PC-9 (cell line): ENCODE measurements around the gene TBC1D22A. TPM values are rescaled to one million over a fixed set of nuclear protein-coding genes. Genes with fewer than 3 reads are reported as not detected.
A peak's percentile ranks its signal among the peaks of the same experiment; 100 is the strongest.

Experiments
- BruUV-seq: library from RNA; stranded (reverse); fragments of 400-500 nt; replicated peaks from 2 replicates; lab custom pipeline; 2021; lab: Mats Ljungman, UMichigan
- CTCF ChIA-PET: fragments of 300-600 bp; sonication (Branson Sonifier 250); formaldehyde crosslinking; loops from one replicate; lab custom pipeline; 2022; ENCODE audit warnings: antibody characterized with exemption; lab: Charles Lee
- POLR2A ChIA-PET: fragments of 300-600 bp; sonication (Branson Sonifier 250); formaldehyde crosslinking; loops from one replicate; lab custom pipeline; 2022; ENCODE audit warnings: antibody characterized with exemption; ENCODE audit not compliant: unreplicated experiment; lab: Charles Lee
- DNase-seq, 2 experiments: peaks; one replicate each; pipeline versions ENCODE4 v3.0.0 to v3.0.0-alpha.2; 2015 to 2022; ENCODE audit warnings: mixed read lengths in 1 of 2
- H2AFZ ChIP-seq: fragments of 200-600 bp; sonication (generic); 2 replicates; pipeline ENCODE4 v1.8.1; 2017; ENCODE audit warnings: antibody characterized with exemption
- H3F3A ChIP-seq: fragments of 200-600 bp; sonication (generic); 2 replicates; pipeline ENCODE4 v1.8.1; 2017; ENCODE audit warnings: antibody characterized with exemption, mild to moderate bottlenecking, low read depth; ENCODE audit not compliant: insufficient read depth
- H3K27ac ChIP-seq: fragments of 200-600 bp; sonication (generic); 2 replicates; pipeline ENCODE4 v1.6.1; 2016; ENCODE audit warnings: mixed run types
- H3K27me3 ChIP-seq: fragments of 200-600 bp; sonication (generic); 2 replicates; pipeline ENCODE4 v1.6.1; 2016; ENCODE audit warnings: low read depth, mixed run types; ENCODE audit not compliant: insufficient read depth
- H3K36me3 ChIP-seq: fragments of 200-600 bp; sonication (generic); 2 replicates; pipeline ENCODE4 v1.6.1; 2016; ENCODE audit warnings: low read depth, mixed run types
- H3K4me1 ChIP-seq: fragments of 200-600 bp; sonication (generic); replicated peaks from 2 replicates; pipeline ENCODE4 v1.6.1; 2016; ENCODE audit warnings: mixed run types; ENCODE audit not compliant: insufficient read depth
- H3K4me2 ChIP-seq: fragments of 200-600 bp; sonication (generic); 2 replicates; pipeline ENCODE4 v1.6.1; 2017; ENCODE audit warnings: mixed run types
- H3K4me3 ChIP-seq: fragments of 200-600 bp; sonication (generic); 2 replicates; pipeline ENCODE4 v1.6.1; 2016; ENCODE audit warnings: mixed run types
- H3K79me2 ChIP-seq: fragments of 200-600 bp; sonication (generic); 2 replicates; pipeline ENCODE4 v1.6.1; 2017; ENCODE audit warnings: low read depth, mixed run types
- H3K9me2 ChIP-seq: fragments of 200-600 bp; sonication (generic); 2 replicates; pipeline ENCODE4 v1.8.1; 2017; ENCODE audit warnings: mild to moderate bottlenecking; ENCODE audit not compliant: insufficient read depth
- H3K9me3 ChIP-seq: fragments of 200-600 bp; sonication (generic); 2 replicates; pipeline ENCODE4 v1.8.1; 2016; ENCODE audit warnings: low read depth; ENCODE audit not compliant: insufficient read depth
- H4K20me1 ChIP-seq: fragments of 200-600 bp; sonication (generic); 2 replicates; pipeline ENCODE4 v1.8.1; 2017; ENCODE audit not compliant: insufficient read depth
- EZH2 ChIP-seq: fragments of 200-600 bp; sonication (generic); IDR thresholded peaks from 2 replicates; pipeline ENCODE4 v1.8.0; 2017; ENCODE audit warnings: antibody characterized with exemption, low read depth
- intact Hi-C: fragments of 100-400 bp; cut with micrococcal nuclease; formaldehyde crosslinking; loops from one replicate; pipeline ENCODE4 v1.10.0; 2022; ENCODE audit not compliant: unreplicated experiment
- total RNA-seq: library from RNA; stranded (reverse); gene quantifications from 2 replicates; pipeline ENCODE4 v1.2.3, GENCODE V29; 2021
- TF ChIP-seq, protein P1 (sequence below): fragments of 200-600 bp; sonication (generic); conservative IDR thresholded peaks from 2 replicates; pipeline ENCODE4 v1.6.1; 2017; ENCODE audit warnings: mixed run types, antibody characterized with exemption, mild to moderate bottlenecking, moderate library complexity

TBC1D22A gene
- total RNA-seq, 1 experiment from 2014 or later = 40.3 TPM

DNA sequence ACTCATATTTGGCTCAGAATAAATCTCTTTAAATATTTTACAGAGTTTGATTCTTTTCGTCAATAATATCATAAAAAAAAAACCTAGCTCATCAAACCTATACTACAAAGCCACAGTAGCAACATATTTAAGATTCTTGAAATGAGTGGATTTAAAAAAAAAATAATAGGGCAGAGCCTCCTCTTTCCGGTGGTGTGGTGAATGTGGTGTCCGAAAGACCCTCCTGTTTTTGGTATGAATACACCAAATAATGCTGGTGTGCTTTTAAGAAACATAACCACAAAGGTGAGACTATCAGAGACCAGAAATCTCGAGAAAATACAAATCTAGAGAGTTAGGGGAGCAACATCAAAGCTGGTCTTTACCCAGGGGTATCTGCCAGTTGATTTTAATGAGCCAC, 342.6 kb downstream of the TBC1D22A start:
- no TSS peak for BruUV-seq
- Histone ChIP-seq H3K4me3 (no peak overlapping the region), H3K4me2 (no peak overlapping the region), H3K9me3 (peaks cover 3% of the 10 kb centered on the region; the same call in 1 of the 2 replicates), H3K9me2 (no peaks in the 10 kb centered on the region), H3K79me2 (no peaks in the 10 kb centered on the region), H3F3A (peaks cover 15% of the 10 kb centered on the region; the same call in 1 of the 2 replicates), H3K4me1 (peaks cover 29% of the 10 kb centered on the region), H2AFZ (no peak overlapping the region), H4K20me1 (0 out of 2 replicates have a peak, but pooled peaks cover 5% of the 10 kb centered on the region), H3K27ac (no peak overlapping the region), H3K36me3 (no peaks in the 10 kb centered on the region), H3K27me3 (no peaks in the 10 kb centered on the region)
- ChIA-PET POLR2A (no interaction called here), CTCF (interaction anchor here (0.6 kb wide), 1 partner anchor 161 kb away, joined by 5 read pairs; no protein-coding TSS in a partner anchor)
- intact Hi-C loops = no loop called here
- DNase-seq = no peak
- TF ChIP-seq EZH2 = no peak
- TF ChIP-seq, protein P1, sequence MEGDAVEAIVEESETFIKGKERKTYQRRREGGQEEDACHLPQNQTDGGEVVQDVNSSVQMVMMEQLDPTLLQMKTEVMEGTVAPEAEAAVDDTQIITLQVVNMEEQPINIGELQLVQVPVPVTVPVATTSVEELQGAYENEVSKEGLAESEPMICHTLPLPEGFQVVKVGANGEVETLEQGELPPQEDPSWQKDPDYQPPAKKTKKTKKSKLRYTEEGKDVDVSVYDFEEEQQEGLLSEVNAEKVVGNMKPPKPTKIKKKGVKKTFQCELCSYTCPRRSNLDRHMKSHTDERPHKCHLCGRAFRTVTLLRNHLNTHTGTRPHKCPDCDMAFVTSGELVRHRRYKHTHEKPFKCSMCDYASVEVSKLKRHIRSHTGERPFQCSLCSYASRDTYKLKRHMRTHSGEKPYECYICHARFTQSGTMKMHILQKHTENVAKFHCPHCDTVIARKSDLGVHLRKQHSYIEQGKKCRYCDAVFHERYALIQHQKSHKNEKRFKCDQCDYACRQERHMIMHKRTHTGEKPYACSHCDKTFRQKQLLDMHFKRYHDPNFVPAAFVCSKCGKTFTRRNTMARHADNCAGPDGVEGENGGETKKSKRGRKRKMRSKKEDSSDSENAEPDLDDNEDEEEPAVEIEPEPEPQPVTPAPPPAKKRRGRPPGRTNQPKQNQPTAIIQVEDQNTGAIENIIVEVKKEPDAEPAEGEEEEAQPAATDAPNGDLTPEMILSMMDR = no peak

- no peaks in the 10 kb centered on the region for H3K79me2 ChIP-seq
- H3K4me1 ChIP-seq = peaks cover 29% of the 10 kb centered on the region
- H3K27ac ChIP-seq = peak overlapping the region; percentile 73
- no peak for DNase-seq
- peak overlapping the region; percentile 28 for H3K4me2 ChIP-seq
- intact Hi-C loops = no loop called here
- no peak overlapping the region for H3K4me3 ChIP-seq
- H3K27me3 ChIP-seq = no peaks in the 10 kb centered on the region
- H2AFZ ChIP-seq = no peak overlapping the region
- CTCF ChIA-PET = no interaction called here
- 0 out of 2 replicates have a peak, but pooled peaks cover 4% of the 10 kb centered on the region for H4K20me1 ChIP-seq
- H3K36me3 ChIP-seq = no peaks in the 10 kb centered on the region
- H3K9me3 ChIP-seq = peaks cover 3% of the 10 kb centered on the region; the same call in 1 of the 2 replicates
- BruUV-seq = no TSS peak
- POLR2A ChIA-PET = interaction anchor here (0.6 kb wide), 1 partner anchor 277 kb away, joined by 3 read pairs; no protein-coding TSS in a partner anchor
- TF ChIP-seq EZH2 = no peak
- TF ChIP-seq, protein P1 = no peak
- H3F3A ChIP-seq = peaks cover 15% of the 10 kb centered on the region; the same call in 1 of the 2 replicates
- H3K9me2 ChIP-seq = no peaks in the 10 kb centered on the region
These were observed 344.4 kb downstream of the TBC1D22A start for GRCh38 chr22:47106806-47107205.

- intact Hi-C loops = no loop called here
- H3K4me1 ChIP-seq = peaks cover 27% of the 10 kb centered on the region
- no peak overlapping the region for H3K4me3 ChIP-seq
- no peaks in the 10 kb centered on the region for H4K20me1 ChIP-seq
- H3K36me3 ChIP-seq = no peaks in the 10 kb centered on the region
- peak overlapping the region; percentile 28 for H3K4me2 ChIP-seq
- no peak overlapping the region for H2AFZ ChIP-seq
- ChIA-PET POLR2A (interaction anchor here (0.5 to 0.6 kb wide), 2 partner anchors 278 to 763 kb away, joined by 3 read pairs; no protein-coding TSS in a partner anchor), CTCF (no interaction called here)
- peaks cover 3% of the 10 kb centered on the region; the same call in 1 of the 2 replicates for H3K9me3 ChIP-seq
- H3F3A ChIP-seq = peaks cover 15% of the 10 kb centered on the region; the same call in 1 of the 2 replicates
- DNase-seq = peak in 1 of 2 experiments; percentile 77
- BruUV-seq = no TSS peak
- H3K27me3 ChIP-seq = no peaks in the 10 kb centered on the region
- H3K27ac ChIP-seq = peak overlapping the region; percentile 73
- no peak for TF ChIP-seq EZH2
- TF ChIP-seq, protein P1 = no peak
- H3K9me2 ChIP-seq = no peaks in the 10 kb centered on the region
- H3K79me2 ChIP-seq = no peaks in the 10 kb centered on the region
These were observed 345.0 kb downstream of the TBC1D22A start for GRCh38 chr22:47107431-47107830.
